Frontal cortex (tissue), 4 donors: ENCODE results near the gene CHST15. TPM values are rescaled to one million over a fixed set of nuclear protein-coding genes. Genes with fewer than 3 reads are reported as not detected.

Experiments used
- DNase-seq, 2 donors: peaks; one replicate each; pipeline ENCODE4 v3.0.0; 2012; ENCODE audit warnings: low spot score in 2 of 2
- FAIRE-seq: peaks from 2 replicates; lab custom pipeline; 2012; peaks lifted over from hg19 to GRCh38; lab: Jason Lieb, UNC
- total RNA-seq: library from RNA; depleted of rRNA; stranded (reverse); fragments of >200 nt; gene quantifications from one replicate; pipeline ENCODE4 v1.2.3, GENCODE V29; 2014
- donor health status: control.
- donor health status: control.
- donor health status: control.

CHST15 gene
- total RNA-seq, 1 donor from 2014 or later = 48.9 TPM

- FAIRE-seq = no peak
- DNase-seq = peak in 1 of 2 donors; percentile 12
Observed at GRCh38 chr10:123993534-123994416, 99.6 kb downstream of the CHST15 start.

GRCh38 chr10:123991611-123992570 is 101.5 kb downstream of the CHST15 start:
- peak in 1 of 2 donors; percentile 21 for DNase-seq
- no peak for FAIRE-seq

GRCh38 chr10:123990889-123991288 is 102.5 kb downstream of the CHST15 start:
- FAIRE-seq (no peak), DNase-seq (no peak)

GRCh38 chr10:123988694-123989093 is 104.7 kb downstream of the CHST15 start:
- DNase-seq (no peak), FAIRE-seq (no peak)

GRCh38 chr10:123986736-123987135 is 106.7 kb downstream of the CHST15 start:
- no peak for FAIRE-seq

GRCh38 chr10:123974406-123974805 is 119.0 kb downstream of the CHST15 start:
- DNase-seq (no peak), FAIRE-seq (no peak)

More at GRCh38 chr10:123986736-123987135, 106.7 kb downstream of the CHST15 start:
- DNase-seq = no peak

GRCh38 chr10:123972481-123973401 is 120.7 kb downstream of the CHST15 start:
- FAIRE-seq (no peak), DNase-seq (no peak)

- no peak for FAIRE-seq
Observed at GRCh38 chr10:123970927-123971286, 122.5 kb downstream of the CHST15 start.

GRCh38 chr10:123970207-123970926 is 123.0 kb downstream of the CHST15 start:
- DNase-seq = no peak

More at GRCh38 chr10:123970927-123971286, 122.5 kb downstream of the CHST15 start:
- DNase-seq = no peak

GRCh38 chr10:123967626-123968243 is 125.7 kb downstream of the CHST15 start:
- FAIRE-seq (no peak), DNase-seq (peak; percentile 70 to 84)

More at GRCh38 chr10:123970207-123970926, 123.0 kb downstream of the CHST15 start:
- no peak for FAIRE-seq

- DNase-seq (no peak), FAIRE-seq (no peak)
Observed at GRCh38 chr10:123966896-123967231, 126.5 kb downstream of the CHST15 start.

GRCh38 chr10:123965973-123966895 is 127.2 kb downstream of the CHST15 start:
- DNase-seq (no peak), FAIRE-seq (no peak)

- DNase-seq = no peak
- no peak for FAIRE-seq
Observed at GRCh38 chr10:123964953-123965352, 128.4 kb downstream of the CHST15 start.

- FAIRE-seq = no peak
- DNase-seq = no peak
Observed at GRCh38 chr10:123962756-123963530, 130.5 kb downstream of the CHST15 start.

- FAIRE-seq (no peak), DNase-seq (no peak)
Observed at GRCh38 chr10:123958241-123958640, 135.2 kb downstream of the CHST15 start.
